ENCODE data around the gene NCR2.

NCR2 gene

DNA sequence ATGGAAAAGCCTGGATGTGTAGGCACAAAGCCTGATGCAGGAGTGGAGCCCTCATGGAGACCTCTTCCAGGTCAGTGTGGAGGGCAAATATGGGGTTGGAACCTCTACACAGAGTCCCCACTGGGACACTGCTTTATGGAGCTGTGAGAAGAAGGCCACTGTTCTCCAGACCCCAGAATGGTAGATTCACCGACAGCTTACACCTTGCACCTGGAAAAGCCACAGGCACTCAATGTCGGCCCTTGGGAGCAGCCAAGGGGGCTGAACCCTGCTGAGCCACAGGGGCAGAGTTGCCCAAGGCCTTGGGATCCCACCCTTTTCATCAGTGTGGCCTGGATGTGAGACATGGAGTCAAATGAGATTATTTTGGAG, 24.9 kb downstream of the NCR2 start:
- DNase-seq = no peak

DNA sequence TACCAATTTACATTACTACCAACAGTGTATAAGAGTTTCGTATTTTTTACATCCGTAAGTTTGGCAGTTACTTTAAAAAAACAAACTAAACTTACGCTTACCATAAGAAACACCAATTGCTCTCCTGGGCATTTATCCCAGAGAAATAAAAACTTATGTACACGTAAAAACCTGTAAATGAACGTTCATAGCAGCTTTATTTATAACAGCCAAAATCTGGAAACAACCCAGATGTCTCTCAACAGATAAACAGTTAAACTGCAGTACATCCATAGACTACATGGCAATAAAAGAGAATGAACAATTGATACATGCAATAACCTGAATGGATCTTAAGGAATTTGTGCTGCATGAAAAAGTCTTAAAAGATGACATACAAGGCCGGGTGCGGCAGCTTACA, 30.7 kb downstream of the NCR2 start:
- no peak for DNase-seq

DNA sequence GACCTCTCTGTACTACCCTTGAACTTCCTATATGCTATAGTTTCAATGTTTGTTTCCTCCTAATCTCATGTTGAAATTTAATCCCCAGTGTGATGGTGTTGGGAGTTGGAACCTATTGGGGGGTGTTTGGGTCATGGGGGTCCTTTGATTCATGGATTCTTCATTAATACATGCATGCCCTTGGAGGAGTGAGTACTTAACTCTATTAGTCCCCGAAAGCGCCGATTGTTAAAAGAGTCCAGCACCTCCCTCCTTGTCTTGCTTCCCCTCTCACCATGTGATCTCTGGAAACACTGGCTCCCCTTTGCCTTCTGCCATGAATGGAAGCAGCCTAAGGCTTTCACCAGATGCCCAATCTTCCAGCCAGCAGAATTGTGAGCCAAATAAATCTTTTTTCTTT, 31.7 kb downstream of the NCR2 start:
- DNase-seq = no peak

DNA sequence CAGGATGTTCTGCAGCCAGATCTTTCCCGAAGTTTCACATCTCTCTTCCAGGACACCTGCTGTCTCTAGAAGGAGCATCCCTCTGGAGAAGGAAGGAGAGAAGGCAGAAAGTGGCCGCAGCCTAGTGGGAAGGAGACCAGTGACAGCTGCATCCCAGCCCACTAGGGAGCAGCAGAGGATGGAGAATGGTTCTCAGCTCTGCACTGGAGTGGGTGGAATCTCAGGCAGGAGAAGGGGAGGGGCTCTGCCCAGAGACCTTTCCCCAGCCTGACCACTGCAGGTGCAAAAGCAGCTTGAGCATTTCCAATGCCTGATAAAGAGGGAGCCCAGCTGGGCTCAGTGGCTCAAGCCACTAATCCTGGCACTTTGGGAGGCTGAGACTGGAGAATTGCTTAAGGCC, 32.3 kb downstream of the NCR2 start:
- peak; percentile 83 for DNase-seq

DNA sequence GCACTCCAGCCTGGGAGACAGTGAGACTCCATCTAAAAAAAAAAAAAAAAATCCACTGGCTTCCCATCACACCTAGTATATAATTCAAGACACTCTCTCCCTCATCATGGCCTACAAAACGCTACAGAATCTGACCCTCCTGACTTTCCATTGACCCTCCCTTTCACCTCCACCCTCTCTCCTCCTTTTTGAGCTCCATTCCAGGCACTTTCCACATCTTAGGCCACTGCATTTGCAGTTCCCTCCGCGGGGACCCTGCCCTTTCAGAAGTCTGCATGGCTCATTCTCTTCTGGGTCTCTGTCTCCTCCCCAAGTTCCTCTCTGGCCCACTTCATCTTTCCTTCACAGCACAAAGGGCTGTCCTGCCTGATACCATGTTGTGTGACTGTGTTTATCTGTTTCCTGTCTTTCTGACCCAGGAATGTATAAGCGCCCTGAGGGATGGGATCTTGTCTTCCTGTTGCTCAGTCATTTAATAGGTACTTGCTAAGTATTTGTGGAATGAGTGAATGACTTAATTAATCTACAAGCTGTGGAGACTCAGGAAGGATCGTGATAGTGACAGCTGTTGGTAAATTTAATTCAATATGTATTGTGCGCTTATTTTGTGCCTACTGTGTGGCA, 35.2 kb downstream of the NCR2 start:
- DNase-seq = no peak

DNA sequence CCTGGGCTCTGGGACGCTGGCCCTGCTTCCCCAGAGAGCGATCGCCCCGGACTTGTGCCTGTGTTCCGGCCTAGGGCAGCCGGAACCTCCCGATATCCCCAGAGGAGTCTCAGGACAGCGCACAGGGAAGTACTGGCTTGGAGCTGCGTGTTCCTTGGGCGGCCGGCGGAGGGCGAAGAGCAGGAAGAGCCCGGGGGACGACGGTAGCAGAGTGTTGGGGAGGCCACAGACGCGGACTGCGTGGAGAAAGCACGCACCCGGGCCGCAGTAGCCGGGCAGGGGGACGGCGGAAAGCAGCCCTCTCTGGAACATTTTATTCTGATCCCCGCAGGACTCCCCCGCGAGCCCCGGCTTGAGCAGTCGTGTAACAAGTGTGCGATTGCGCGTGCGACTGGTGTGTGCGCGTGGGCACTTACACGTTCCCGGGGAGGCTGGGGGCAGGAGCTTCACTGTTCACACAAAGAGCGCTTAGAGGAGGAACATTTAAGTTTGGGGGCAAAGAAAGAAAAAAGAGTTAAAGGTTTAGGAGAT, 36.1 kb downstream of the NCR2 start:
- peak; percentile 63 for DNase-seq

DNA sequence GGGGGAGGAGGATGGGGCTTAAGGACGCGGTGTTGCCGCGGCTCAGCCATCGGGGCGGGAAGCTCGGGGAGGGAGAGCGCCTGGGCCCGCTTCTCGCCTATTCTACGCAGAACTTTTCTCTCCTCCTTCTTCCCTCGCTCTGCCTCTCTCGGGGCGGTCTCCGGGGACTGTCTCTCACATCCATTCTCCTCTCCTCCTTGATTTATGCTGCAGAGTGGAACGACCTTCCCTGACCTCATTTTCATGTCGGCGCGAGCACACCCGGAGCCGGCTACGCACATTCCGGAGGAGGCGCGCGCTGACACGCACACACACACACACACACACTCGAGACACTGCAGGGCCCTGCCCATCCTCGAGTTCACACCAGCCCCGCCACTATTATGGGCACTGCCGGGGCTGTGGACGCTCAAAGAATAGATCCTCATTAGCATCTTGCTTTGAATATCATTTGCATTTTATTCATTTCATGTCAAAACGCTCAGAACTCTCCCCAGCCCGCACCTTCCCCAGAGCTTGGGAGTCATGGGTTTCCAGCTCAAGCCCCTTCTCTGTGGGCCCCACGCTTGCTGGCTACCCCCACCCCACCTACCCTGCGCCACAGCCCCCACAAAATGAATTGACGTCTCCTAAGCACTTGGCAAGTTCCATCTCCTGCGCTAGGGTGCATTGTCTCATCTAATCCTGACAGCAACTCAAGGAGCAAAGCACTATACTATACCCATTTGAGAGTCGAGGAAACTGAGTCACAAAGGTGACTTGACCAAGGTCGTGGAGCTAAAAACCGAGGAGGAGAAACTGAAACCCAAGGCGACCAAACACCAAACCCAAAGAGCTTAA, 36.8 kb downstream of the NCR2 start:
- peak; percentile 56 for DNase-seq

DNA sequence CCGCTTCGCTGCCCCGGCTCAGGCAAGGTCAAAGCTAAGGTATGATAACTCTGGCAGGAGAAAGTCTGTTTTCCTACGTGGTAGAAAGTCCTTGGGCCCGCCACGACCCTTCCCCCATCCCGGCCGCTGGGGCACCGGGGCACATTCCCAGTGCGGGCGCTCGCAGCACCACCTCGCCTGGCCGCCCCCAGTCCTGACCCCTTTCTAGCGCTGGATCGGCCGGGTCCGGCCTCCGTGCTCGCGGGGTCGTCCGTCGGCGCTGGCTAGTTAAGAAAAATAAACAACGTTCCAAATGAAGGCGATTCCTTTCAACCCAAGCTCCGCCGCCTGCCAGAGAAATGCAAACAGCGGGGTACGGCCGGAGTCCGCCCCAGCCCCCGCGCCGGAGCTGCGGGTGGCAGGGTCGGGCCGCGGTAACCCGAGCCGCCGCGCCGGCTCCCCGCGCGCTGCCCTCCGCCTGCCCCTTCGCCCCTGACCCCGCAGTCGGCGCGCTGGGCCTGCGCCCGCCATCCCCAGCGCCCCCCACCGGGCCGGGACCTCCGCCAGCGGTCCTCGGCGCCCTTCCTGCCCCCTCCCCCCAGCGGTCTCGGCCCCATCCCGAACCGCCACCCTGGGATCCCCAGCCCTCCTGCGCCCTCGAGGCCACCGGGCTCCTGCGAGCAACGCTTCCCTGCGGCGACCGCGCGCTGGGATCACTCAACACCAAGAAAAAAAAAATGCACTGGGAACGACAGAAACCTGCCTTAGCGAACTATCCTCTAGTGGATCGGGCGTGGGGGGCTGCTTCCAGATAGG, 37.6 kb downstream of the NCR2 start:
- DNase-seq = no peak

DNA sequence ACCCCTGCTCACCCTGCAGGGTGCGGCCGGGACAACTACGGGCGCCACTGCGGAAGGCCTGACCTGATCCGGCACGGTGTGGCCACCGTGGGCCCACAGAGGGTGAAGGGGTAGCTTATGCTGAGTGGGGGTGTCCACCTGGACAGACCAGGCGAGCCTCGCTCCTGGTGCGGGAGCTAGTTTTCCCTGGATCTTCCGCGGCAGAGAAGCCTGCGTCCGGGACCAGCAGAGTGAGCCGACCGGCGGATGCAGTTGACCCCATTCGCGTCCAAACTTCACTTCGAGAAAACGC, 38.2 kb downstream of the NCR2 start:
- DNase-seq = no peak

DNA sequence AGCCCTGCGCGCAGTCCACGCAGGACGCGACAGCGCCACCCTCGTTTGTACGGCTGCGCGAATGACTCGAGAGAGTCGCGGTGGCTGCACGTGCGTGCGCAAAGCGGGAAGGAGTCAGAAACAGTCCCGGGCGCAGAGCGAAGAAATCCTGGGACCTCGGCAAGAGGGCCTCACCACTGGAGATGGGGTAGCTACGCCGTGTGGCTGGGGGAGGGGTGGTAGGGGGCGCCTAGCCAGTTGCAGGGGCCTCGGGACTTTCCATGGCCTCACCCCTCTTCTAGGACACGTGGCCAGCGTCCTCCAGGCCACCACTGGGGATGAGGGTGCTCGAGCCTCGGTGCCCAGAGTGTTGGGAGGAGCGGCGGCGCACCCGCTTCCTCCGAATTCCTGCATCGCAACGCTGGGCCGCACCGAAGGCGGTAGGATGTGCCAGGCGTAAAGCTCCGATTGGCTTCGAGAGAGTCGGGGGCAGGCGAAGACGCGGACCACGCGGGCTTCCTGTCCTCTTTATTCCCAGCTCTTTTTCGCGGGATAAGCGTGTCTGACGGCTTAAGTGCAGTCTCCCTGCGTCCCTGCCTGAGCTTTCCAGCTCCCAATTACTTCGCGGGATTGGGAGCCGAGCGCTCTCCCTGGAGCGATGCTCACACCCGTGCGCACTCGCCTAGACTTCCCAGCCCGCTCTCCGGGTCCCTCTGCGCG, 38.7 kb downstream of the NCR2 start:
- DNase-seq = no peak

DNA sequence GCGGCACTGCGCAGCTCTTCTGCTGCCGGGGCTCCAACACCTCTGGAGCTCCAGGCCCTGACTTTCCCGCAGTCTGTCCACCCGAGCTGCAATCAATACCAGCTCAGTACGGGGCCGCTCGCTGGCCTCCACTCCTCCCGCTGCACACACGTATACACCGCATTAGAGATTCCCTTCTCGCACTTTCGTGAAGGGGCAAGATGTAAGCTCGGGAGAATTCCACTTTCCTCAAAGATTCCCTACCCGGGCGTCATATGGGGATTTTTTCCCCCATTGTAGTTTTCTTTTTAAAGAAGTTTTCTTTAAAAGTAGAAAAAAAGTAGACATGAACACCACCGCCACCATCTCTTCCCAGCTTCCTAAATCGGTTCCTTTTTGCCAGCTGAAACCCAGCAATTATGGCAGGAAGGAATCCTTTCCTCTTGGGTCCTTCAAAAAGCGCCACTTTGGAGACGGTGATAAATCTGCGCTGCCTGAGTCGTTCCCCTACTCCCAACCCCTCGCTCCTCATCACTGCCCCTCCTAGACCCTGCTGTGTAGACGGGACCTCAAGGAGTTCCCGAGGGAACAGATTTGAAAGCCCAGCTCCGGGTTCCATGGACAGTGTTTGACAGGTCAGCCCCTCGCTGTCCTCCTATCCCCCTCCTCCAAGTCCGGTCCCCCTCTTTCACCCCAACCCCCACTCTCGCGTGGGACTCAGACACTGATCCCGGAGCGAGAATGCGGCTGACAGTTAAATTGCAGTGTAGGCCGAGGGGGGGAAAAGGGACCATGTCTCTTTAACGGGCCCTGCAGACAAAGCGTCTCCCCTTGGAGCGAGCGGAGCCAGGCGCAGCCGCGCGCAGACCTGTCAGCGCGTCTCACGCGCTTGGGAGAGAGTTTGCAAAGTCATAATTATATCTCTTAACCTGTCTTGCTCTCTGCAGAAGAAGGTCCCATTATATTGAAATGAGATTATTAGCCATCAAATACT, 39.5 kb downstream of the NCR2 start:
- DNase-seq = no peak

DNA sequence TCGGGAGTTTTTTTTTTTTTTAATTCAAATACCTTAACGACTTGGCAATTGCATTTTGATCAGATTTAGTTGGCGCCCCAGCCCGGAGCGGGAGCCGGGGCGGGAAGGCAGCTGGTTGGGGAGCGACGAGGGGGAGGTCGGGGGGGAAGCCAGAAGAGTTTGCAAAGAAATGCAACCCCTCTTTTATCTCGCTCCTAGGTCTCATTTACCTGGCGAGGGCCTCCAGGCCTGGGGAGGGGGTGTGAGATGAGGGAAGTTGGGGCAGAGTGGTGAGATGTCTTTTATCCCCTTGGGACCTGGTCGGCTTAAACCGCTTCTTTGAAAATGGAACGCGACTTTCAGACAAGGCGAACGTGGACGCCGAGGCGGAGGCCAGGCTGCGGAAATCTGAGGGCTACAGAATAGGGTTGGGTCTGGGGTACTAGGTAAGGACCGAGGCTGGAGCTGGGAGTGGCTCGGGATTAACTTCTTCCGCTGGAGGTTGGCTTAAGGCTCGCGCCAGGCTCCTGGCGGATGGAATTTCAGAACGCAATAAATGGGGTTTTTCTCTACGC, 40.3 kb downstream of the NCR2 start:
- DNase-seq = no peak

DNA sequence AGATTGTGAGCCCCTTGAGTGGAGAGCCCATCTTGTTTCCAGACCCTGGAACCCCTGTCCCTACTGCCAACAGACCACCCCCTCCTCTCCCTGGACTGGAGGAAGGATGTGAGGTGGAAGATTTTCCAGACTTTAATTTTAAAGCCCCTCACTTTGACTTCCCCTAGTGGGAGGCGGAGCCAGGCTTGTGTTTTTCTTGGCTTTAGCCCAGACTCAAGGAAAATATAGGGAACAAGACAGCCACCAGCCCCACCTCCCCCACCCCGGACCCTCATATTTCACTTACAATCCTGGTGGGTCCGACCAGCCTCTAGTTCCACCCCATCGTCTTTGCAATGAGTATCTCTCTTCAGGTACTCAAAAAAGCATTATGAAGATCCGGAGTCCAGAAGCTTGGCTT, 40.8 kb downstream of the NCR2 start:
- no peak for DNase-seq

DNA sequence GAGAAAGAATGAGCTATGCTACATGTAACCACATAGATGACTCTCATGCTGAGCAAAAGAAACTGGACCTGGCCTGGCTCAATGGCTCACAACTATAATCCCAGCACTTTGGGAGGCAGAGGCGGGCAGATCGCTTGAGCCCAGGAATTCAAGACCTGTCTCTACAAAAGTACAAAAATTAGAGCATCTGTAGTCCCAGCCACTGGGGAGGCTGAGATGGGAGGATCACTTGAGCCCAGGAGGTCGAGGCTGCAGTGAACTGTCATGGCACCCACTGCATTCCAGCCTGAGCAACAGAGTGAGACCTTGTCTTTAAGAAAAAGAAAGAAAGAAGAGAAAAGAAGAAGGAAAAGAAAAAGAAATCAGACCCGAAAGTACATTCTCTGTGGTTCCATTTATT, 41.7 kb downstream of the NCR2 start:
- DNase-seq = no peak

DNA sequence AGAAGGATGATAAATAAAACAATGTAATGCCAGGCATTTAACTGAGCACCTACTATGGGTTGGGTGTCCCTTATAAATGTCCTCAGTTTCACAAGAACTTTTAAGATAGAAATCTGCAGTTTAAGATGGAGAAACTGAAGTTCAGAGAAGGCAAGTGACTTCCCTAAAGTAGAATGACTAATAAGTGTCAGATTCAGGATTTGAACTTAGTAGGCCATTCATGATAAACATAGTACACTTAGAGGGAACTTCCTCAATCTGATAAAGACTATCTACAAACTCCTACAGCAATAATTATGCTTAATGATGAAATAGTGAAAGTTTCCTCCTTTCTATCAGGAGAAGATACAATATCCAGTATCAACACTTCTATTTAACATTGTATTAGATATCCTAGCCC, 43.9 kb downstream of the NCR2 start:
- DNase-seq = no peak

DNA sequence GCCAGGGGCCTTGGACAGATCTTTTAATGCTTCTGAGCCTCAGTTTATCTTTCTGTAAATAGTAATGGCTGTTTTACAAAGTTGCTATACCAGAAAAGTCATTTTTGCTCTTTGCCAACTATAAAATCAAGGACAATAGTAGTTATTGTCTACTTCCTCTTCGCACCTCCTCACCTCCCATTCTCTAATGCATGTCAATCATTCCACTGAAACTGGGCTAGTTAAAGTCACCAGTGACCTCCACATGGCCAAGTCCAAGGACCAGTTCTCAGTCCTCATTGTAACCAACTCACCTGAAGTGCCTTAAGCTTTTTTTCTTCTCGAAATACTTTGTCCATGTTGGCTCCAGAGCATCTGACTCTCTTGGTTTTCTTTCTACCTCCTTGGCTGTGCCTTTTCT, 51.2 kb downstream of the NCR2 start:
- no peak for DNase-seq

DNA sequence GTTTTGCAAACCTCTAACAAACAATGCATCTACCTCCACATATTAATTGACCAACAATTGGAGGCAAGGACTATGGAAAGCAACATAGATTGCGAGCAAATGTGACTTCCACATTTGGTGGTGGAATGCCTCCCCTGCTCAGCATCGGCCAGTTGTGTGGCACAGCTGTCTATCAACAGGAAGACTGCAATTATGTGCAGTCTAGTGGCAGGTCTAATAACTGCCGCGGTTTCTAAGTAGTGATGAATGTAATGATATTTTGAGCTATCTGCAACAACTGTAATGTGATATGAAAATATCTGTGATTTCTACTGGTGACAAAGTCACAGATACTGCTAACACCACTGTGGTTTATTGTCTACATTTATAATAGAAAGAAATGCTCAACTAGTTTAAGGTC, 56.8 kb downstream of the NCR2 start:
- DNase-seq = no peak

DNA sequence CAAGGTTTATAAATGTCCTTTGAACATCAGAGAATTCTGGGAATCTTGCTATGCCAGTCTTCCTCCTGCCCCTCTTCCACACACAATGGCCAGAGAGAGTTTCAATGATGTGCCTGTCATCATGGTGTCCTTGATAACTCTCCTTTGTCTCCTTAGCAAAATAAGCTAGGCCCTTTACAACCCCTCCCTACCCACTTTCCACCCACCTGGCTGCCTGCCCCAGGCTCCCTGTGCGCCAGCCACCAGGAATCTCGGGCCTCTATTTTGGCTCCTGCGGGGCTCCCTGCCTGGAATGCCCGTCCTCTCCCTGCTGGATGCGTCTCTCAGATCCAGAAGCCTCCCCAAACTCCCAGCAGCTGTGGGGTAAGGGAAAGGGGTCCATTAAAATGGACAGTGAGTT, 60.9 kb downstream of the NCR2 start:
- DNase-seq = no peak

DNA sequence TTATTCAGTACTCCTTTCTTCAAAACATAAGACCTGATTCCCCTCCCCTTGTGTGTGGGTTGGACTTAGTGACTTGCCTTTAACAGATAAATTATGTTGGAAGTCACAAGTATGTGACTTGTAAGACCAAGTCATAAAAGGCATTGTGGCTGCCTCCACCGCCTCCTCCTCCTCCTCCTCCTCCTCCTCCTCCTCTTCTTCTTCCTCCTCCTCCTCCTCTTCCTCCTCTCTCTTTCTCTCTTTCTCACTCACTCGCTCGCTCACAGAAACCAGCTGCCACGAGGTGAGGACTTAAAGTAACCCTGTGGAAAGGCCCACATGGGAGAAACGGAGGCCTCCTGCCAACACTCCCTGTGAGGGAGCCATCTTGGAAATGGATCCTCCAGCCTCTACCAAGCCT, 64.0 kb downstream of the NCR2 start:
- DNase-seq = no peak

All from left hindlimb (tissue), 1 donor.